Rectal smooth muscle tissue (tissue), 1 donor: Measurements from ENCODE around the gene GLYATL2.

Experiments used
- H3K27ac ChIP-seq: one replicate; pipeline ENCODE4 v1.7.0; 2013; ENCODE audit warnings: low read depth, low read length, inconsistent platforms
- H3K27me3 ChIP-seq: one replicate; pipeline ENCODE4 v1.7.0; 2013; ENCODE audit warnings: low read length; ENCODE audit not compliant: control insufficient read depth, insufficient read depth
- H3K36me3 ChIP-seq: one replicate; pipeline ENCODE4 v1.7.0; 2013; ENCODE audit warnings: low read length; ENCODE audit not compliant: control insufficient read depth, insufficient read depth
- H3K4me1 ChIP-seq: one replicate; pipeline ENCODE4 v1.7.0; 2013; ENCODE audit warnings: low read length; ENCODE audit not compliant: control insufficient read depth, insufficient read depth
- H3K4me3 ChIP-seq: one replicate; pipeline ENCODE4 v1.7.0; 2013; ENCODE audit warnings: low read length
- H3K9ac ChIP-seq: one replicate; pipeline ENCODE4 v1.7.0; 2013; ENCODE audit warnings: low read length

GLYATL2 gene

GRCh38 chr11:58844361-58845005, at the start of gene GLYATL2:
GLYATL2 (minus strand) TSS chr11:58844704; CDS start chr11:58839612, 5,092 bp downstream.
- no peak within 1 kb of the TSS for H3K4me3 ChIP-seq
- H3K9ac ChIP-seq = no peak within 1 kb of the TSS
- H3K27ac ChIP-seq = no peak within 1 kb of the TSS
- H3K36me3 ChIP-seq = no peaks in the 10 kb centered on the region
- H3K27me3 ChIP-seq = no peaks in the 10 kb centered on the region
- H3K4me1 ChIP-seq = no peaks in the 10 kb centered on the region

- Histone ChIP-seq H3K27me3 (no peaks in the 10 kb centered on the region), H3K4me3 (no peak overlapping the region), H3K36me3 (no peaks in the 10 kb centered on the region), H3K27ac (no peak overlapping the region), H3K4me1 (no peaks in the 10 kb centered on the region), H3K9ac (no peak overlapping the region)
Measured at GRCh38 chr11:58893899-58894298, 49.4 kb upstream of the GLYATL2 start.

- no peak overlapping the region for H3K9ac ChIP-seq
- no peaks in the 10 kb centered on the region for H3K27me3 ChIP-seq
- H3K4me1 ChIP-seq = no peaks in the 10 kb centered on the region
- no peak overlapping the region for H3K4me3 ChIP-seq
- H3K27ac ChIP-seq = no peak overlapping the region
- no peaks in the 10 kb centered on the region for H3K36me3 ChIP-seq
Measured at GRCh38 chr11:58888579-58888978, 44.1 kb upstream of the GLYATL2 start.

GRCh38 chr11:58887452-58887851, 42.9 kb upstream of the GLYATL2 start:
- no peak overlapping the region for H3K4me3 ChIP-seq
- no peaks in the 10 kb centered on the region for H3K27me3 ChIP-seq

GRCh38 chr11:58880625-58881024, 36.1 kb upstream of the GLYATL2 start:
- H3K4me3 ChIP-seq = no peak overlapping the region
- no peaks in the 10 kb centered on the region for H3K27me3 ChIP-seq
- no peak overlapping the region for H3K27ac ChIP-seq
- no peaks in the 10 kb centered on the region for H3K4me1 ChIP-seq
- no peaks in the 10 kb centered on the region for H3K36me3 ChIP-seq
- H3K9ac ChIP-seq = no peak overlapping the region

More at GRCh38 chr11:58887452-58887851, 42.9 kb upstream of the GLYATL2 start:
- no peaks in the 10 kb centered on the region for H3K36me3 ChIP-seq
- H3K27ac ChIP-seq = no peak overlapping the region
- no peaks in the 10 kb centered on the region for H3K4me1 ChIP-seq
- no peak overlapping the region for H3K9ac ChIP-seq

GRCh38 chr11:58880166-58880565, 35.7 kb upstream of the GLYATL2 start:
- Histone ChIP-seq H3K36me3 (no peaks in the 10 kb centered on the region), H3K9ac (no peak overlapping the region), H3K27ac (no peak overlapping the region), H3K27me3 (no peaks in the 10 kb centered on the region), H3K4me1 (no peaks in the 10 kb centered on the region), H3K4me3 (no peak overlapping the region)

- Histone ChIP-seq H3K27me3 (no peaks in the 10 kb centered on the region), H3K27ac (no peak overlapping the region), H3K4me3 (no peak overlapping the region), H3K36me3 (no peaks in the 10 kb centered on the region), H3K4me1 (no peaks in the 10 kb centered on the region), H3K9ac (no peak overlapping the region)
Measured at GRCh38 chr11:58867556-58867955, 23.1 kb upstream of the GLYATL2 start.

GRCh38 chr11:58866788-58867187, 22.3 kb upstream of the GLYATL2 start:
- no peak overlapping the region for H3K27ac ChIP-seq
- no peaks in the 10 kb centered on the region for H3K27me3 ChIP-seq
- no peak overlapping the region for H3K4me3 ChIP-seq
- no peaks in the 10 kb centered on the region for H3K4me1 ChIP-seq
- H3K36me3 ChIP-seq = no peaks in the 10 kb centered on the region
- H3K9ac ChIP-seq = no peak overlapping the region

GRCh38 chr11:58864335-58864734, 19.8 kb upstream of the GLYATL2 start:
- Histone ChIP-seq H3K27ac (no peak overlapping the region), H3K4me1 (no peaks in the 10 kb centered on the region), H3K27me3 (no peaks in the 10 kb centered on the region), H3K4me3 (no peak overlapping the region), H3K36me3 (no peaks in the 10 kb centered on the region), H3K9ac (no peak overlapping the region)

- H3K4me3 ChIP-seq = no peak overlapping the region
- no peaks in the 10 kb centered on the region for H3K4me1 ChIP-seq
- H3K27ac ChIP-seq = no peak overlapping the region
- H3K27me3 ChIP-seq = no peaks in the 10 kb centered on the region
- no peaks in the 10 kb centered on the region for H3K36me3 ChIP-seq
- H3K9ac ChIP-seq = no peak overlapping the region
Measured at GRCh38 chr11:58863697-58864096, 19.2 kb upstream of the GLYATL2 start.

GRCh38 chr11:58861533-58861932, 17.0 kb upstream of the GLYATL2 start:
- H3K9ac ChIP-seq = no peak overlapping the region
- no peaks in the 10 kb centered on the region for H3K27me3 ChIP-seq
- H3K36me3 ChIP-seq = no peaks in the 10 kb centered on the region
- H3K27ac ChIP-seq = no peak overlapping the region
- no peaks in the 10 kb centered on the region for H3K4me1 ChIP-seq
- H3K4me3 ChIP-seq = no peak overlapping the region

- Histone ChIP-seq H3K4me1 (no peaks in the 10 kb centered on the region), H3K27me3 (no peaks in the 10 kb centered on the region)
Measured at GRCh38 chr11:58856806-58857205, 12.3 kb upstream of the GLYATL2 start.

GRCh38 chr11:58845386-58845785, 882 bp upstream of the GLYATL2 start:
- Histone ChIP-seq H3K27me3 (no peaks in the 10 kb centered on the region), H3K27ac (no peak overlapping the region), H3K9ac (no peak overlapping the region), H3K4me1 (no peaks in the 10 kb centered on the region), H3K4me3 (no peak overlapping the region), H3K36me3 (no peaks in the 10 kb centered on the region)

More at GRCh38 chr11:58856806-58857205, 12.3 kb upstream of the GLYATL2 start:
- H3K4me3 ChIP-seq = no peak overlapping the region
- H3K27ac ChIP-seq = no peak overlapping the region
- no peaks in the 10 kb centered on the region for H3K36me3 ChIP-seq
- H3K9ac ChIP-seq = no peak overlapping the region
